GM04503 (cell line): Measurements from ENCODE around the gene FAM181A.

Experiments used
- DNase-seq: peaks from one replicate; pipeline ENCODE4 v3.0.0-alpha.2; 2012; ENCODE audit warnings: low read depth

Gene FAM181A

DNA sequence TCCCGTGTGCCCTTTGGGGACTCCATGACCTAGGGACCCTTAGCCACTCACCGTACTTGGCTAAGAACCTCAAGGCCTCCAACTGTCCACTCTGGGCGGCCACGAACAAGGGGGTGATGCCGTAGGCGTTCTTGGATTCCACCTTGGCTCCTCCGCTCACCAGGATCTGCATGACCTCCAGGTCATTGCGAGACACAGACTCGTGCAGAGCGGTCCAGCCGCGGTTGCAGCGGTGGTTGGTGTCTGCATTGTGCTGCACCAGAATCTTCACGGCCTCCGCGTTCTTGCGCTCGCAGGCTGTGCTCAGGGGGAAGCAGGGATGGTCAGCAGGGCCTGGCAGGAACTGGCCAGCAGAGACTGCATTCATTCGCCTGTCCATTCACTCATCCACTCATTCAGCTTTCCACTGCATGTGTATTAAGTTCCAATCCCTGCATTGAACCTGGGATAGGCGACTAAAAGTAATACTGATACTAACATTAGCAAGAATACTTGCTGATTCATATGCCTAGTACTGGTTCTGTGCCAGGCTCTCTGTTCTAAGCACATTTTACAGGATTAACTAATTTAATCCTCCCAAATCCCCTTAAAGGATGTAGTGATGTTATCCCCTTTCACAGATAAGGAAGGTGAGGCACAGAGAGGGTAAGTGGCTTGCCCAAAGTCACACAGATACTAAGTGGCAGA is 23.9 kb downstream of the FAM181A start:
- no peak for DNase-seq

DNA sequence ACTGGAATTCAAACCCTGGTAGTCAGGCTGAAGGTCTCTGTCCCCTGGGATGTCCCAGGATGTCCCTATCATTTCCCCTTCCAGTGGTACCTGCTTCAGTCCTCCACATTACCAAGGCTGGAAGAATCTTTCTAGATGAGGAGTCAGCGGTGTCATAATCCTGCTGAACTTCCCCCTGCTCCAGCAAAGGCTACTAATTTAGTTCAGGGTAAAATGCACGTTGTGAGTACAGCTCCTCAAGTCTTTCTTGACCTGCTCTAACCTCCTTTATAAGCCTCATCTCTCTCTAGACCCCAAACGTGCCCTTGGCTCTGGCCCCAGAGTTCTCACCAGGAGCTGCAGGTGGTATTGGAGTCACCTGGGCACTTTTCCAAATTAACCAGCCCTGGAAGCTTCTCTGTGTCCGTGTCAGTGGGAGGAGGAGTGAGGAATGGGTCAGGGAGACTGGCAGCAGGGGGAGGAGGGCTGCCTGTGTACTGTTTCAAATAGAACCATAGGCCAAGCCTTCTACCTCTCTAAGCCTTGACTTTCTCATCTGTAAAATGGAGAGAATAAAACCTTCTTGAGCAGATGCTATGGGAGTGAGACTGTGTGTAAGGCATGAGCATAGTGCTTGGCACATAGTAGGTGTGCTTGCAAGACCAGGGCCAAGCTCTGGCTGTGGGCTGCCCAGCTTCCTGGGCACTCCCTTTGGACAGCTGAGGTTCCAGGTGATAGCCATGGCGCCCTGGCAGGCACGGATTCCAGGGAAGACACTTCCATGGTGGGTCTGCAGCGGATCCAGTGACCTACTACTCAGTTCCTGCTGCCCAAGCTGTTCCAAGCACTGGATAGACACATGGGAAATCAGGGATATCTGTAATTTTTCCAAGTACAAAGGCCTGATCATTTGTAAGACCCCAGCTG is 24.7 kb downstream of the FAM181A start:
- no peak for DNase-seq

DNA sequence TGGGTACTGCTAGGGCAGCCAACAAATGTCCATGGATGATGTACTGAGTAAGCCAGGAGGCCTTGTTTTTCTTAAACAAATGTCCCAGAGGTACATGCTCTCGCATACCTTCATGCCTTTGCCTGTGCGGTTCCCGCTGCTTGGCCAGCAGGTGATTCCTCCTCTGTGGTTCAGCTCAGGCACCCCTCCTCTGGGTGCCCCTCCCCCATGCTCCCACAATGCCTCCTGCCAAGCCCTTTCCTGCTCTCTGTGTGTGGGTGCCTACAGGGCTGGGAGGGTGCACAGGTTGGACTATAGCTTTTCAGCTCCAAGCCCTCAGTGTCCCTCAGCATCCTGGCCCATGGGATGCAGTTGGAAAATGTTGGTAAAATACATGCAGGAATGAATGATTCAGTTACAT is 25.7 kb downstream of the FAM181A start:
- no peak for DNase-seq

DNA sequence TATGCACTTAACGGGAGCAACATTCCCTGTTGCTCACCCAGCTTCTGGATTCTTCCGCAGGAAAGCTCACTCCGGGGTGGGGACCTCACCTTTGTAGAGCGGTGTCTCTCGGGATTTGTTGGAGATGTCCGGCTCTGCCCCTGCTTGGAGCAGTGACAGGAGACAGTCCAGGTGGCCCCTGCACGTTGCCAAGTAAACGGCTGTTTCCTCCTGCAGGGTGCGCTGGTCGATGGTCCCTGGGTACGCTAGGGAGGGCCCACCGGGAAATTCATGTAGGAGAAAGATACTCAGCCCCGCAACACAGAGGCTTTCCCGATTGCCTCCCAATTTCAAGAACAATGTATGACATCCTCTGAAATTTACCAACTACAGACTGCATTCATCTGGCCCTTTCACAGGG is 26.1 kb downstream of the FAM181A start:
- DNase-seq, result no peak

DNA sequence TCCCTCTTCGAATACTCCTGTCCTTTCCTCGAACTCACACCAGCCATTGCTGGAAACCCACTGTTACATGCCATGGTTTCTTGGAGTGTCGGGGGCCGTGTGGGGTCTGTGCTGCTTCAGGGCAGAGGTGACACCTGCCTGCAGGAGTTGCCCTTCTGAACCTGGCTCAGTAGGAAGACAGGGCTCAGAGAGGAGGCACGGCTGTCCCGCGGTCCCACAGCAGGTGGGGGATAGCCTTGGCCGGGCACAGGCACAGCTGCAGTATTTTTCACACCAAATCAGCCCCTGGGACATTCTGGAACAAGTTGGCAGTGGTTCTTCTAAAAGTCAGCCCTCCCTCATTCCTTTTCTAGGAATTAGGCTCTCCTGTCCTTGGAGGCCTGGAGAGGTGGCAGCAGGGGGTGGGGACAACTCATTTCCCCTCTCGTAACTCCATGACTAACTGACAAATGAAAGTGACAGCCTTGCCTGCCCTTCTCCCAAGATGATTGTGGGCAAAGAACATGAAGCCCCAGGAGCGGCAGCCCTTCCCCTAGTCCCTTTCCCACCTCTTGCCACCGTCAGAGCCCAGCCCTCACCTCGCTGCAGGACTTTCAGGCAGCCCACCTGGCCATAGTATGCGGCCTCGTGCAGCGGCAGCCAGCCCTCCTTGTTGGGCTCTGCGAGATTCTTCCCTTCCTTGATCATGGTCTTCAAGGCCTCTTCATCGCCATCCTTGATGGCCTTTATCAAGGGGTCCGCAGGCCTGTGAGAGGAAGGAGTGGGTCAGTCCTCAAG is 26.8 kb downstream of the FAM181A start:
- no peak for DNase-seq

DNA sequence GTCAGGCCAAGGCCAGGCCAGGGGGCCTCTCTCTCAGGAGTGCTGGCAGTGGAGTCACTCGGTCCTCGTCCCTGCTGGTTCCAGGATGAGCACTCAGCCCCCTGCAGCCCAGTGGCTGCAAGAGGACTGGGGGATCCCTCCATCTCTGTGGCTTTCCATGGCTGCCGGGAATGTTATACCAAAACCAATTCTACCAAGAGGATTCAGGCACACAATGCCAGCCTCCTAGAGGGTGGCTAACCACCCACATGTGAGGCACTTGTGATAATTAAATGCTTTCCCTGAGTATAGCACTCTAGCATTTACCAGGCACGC is 27.3 kb downstream of the FAM181A start:
- no peak for DNase-seq

DNA sequence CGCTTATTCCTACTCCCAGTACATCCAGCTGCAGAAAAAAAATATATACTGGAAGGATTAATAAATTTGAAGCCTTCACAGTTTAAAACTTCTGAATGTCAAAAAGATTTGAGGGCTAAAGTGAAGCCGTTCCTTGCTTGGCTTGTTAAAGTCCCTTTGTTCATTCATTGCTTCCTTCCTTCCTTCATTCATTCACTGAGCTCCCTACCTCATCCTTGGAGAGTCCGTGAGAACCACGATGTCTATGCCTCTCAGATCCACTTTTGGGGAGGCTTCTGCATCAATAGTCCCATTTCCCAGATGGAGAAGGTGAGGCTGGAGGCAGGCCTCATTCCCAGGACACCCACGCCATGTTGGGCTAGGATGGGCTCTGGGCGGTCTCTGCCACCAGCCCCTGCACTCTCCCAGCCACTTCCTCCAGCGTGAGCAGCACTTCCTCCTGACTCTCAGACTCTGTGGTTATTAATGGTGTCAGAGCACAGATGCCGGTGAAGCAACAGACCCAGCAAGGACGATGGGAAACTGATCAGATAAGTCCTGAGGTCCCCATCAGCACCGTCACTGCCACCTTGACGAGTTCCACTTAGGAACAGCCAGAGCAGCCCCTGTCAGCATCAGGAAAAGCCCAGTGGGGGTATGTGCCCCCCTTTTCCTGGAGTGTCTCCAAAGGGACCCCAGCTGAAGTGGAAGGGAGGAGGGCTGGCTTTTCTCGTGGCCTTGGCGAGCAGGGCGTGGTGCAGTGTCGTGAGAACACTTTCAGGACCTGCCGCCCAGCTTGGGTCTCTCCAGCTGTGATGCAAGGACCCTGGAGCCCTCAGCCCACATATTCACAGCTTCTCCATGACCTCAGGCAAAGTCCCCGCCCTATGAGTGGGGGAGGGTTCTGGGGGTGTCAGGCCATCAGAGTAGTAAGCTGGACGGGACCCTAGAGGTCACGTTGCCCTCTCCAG is 28.0 kb downstream of the FAM181A start:
- no peak for DNase-seq

DNA sequence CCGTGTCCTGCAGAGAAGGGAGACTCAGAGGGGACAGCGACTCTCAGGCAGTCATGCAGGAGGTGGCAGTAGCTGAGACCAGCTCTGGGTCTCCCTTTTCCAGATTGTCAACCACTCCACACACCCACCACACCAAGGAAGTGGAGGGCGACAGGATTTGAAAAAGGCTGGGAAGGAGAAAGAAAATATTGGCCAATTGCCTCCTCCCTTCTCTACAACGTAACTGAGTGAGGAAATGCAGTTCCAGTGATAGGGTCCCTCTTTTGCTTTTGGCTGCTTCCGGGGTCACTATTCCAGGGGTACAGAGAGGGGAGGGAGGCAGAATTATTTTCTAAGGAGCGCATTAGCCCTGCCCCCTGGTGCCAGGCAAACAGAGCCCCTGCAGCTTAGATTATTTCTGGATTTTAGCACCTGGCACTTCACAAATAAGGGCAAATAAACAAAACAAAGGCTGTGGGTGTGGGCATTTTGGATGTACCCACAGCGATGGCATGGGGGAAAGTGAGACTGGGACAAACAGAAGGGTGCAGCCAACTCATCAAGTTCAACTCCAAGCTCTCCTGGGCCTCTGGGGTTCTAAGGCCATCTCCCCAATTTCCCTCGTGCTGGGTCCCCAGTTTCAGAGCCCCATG is 28.8 kb downstream of the FAM181A start:
- no peak for DNase-seq

DNA sequence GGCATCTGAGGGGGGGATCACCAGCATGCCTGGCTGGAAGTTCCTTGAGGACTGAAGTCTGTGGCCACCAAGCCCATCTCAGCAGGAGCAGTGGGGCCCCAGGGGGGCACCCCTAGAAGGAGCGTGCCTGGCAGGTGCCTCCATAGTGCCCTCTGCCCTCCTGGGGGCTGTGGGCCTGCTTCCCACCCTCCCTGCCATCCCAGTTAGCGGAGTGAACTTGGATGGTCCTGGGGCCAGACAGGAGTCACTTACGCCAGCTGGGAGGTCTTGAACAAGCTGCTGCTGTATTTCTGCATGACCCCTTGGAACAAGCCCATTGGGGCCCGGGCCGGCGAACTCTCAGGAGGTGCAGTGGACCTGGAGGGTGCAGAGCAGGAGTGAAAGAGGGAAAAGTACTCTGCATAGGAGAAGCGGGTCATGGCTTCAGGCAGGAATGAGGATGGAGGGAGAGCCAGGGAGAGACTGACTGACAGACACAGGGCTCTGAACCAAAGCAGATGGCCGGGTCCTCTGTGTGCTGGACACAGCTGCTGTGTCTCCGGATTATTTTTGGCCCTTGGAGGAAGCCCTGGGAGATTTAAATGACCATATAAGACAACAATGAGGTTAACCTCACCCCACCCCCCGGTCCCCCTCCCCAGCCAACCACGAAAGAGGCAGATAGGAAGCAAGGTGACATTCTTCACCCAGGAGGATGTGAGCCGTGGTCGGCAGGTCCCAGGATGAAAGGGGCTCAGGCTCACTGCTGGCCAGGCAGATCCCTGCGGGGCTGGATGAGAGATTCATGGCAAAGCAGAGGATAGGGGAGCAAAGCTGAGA is 29.6 kb downstream of the FAM181A start:
- no peak for DNase-seq

DNA sequence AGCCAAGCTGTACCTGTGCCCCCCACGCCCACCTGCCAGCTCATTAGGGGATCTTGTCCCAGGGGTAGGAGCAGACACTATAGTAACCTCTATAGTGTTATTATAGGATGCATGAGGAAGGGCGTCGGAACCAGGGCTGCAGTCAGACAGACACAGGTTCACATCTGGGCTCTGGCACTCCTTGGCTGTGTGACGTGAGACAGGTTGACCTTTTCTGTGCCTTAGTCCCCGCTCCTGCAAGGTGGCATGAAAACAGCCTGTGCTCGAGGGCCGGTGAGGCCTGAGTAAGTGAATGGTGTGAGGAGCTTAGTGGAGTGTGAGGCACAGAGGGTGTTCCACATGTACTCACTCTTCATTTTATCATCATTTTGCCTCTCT is 30.2 kb downstream of the FAM181A start:
- no peak for DNase-seq

DNA sequence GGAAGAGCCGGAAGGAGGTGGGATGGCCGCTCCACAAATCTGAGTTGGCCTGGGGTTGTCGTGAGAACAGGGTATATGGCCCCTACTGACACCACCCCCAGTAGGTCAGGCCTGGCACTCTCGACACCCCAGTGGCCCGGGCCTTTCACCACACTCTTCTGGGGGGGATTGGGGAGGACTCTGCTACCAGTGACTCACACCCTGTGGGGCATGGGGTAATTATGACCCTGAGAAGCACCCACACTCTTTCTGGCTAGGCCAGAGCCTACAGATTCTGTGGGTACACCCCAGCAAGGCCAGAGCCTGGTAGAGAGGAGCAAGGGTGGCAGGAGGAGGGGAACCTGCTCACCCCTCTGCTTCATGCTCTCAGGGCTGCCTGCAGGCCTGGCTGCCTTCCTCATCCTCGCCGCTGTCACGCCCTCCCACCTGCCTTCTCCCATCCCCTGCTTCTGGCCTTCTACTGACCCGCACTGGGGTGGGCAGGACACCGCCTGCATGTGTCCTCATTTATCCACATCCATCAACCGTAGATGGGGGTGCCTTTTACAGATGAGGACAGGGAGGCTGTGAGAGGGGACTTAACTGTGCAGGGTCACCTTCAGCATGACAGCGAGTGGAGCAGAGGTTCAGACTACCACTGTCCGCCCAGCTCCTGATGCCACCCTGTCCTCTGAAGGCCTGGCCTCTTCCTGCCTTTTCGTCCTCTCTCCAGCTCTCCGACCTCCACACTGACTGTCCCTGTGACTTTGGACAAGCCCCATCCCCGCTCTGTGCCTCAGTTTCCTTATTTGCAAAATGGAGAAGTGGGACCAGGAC is 30.8 kb downstream of the FAM181A start:
- DNase-seq, result no peak

DNA sequence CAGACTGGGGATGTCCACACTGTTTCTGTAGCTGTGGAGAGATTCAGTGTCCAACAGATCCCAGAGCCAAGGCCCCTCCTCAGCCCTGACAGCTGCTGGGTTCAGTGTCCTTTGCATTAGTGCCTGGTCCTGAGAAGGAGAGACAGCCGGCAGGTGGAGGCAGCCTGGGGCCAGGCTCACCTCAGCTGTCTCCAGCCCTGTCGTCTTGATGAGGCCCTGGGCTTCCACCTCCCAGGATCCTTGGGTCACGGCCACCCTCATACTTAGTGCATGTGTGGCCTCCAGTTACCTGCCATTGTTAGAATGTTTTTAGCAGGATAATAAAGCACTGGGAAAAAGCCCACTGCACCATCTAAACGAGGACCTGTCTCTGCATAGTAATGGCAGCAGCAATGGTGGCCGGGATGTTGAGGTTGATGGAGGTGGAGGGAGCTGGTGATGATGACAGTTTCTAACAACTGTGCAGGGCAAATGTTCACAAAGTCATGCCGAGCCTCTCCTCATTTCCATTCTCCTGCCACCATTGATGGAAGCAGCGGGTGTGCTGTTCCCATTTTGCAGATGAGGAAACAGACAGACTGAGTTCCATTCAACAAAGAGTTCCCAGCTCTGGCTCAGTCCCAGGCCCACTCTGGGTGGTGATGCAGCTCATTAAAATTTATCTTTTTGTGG is 31.6 kb downstream of the FAM181A start:
- DNase-seq, result no peak

DNA sequence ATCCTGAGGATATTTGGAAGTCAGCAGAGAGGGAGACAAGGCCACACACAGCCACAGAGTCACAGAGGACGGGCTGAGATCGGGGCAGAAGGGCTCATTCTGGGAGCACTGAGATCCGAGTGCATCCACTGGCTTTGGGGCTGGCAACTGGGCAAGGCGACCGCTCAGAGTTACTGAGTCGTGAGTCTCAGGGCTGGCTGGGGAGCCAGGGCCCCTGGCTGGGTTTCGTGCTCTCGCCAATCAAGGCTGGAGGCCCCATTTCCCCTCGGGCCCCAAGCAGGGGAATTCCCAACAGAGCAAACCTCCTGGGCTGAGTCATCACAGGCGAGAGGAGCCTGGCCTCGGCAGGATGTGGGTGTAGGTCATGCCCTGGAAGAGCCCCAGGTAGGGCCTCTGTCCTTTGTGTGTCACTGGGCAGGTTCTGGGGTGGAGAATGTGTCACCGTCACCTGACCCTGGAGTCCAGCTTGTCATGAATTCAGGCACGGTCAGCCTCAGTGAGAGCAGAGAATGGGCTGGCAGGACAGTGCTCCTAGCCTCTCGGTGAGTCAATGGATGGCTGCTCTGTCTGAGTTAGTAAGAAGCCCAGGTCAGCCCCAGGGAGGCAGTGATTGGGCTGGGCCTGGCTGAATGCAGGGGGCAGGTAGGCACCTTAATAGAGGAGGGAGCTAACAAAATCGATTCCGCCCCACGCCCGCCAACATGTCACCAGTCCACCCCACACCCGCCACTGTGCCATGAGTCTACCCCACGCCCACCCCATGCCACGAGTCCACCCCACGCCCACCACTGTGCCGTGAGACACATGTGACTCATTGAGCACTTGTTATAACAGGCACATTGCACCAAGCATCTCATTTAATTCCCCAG is 32.3 kb downstream of the FAM181A start:
- peak; percentile 68 for DNase-seq

DNA sequence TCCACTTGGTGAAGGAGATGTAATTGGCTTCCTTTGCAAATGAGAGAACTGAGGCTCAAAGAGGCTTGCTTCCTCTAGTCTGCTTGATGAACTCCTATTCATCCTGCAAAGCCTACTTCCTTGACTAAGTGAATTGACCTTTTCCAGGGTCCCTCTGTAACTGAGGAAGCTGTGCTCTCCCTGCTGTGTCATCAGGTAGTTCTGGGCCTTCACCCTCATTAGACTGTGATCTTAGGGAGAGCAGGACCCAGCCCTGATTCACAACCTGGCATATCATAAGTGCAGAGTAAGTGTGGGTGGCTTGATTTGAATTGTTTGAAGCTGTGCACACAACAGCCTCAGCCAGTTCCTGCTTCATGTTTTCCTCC is 32.9 kb downstream of the FAM181A start:
- no peak for DNase-seq

DNA sequence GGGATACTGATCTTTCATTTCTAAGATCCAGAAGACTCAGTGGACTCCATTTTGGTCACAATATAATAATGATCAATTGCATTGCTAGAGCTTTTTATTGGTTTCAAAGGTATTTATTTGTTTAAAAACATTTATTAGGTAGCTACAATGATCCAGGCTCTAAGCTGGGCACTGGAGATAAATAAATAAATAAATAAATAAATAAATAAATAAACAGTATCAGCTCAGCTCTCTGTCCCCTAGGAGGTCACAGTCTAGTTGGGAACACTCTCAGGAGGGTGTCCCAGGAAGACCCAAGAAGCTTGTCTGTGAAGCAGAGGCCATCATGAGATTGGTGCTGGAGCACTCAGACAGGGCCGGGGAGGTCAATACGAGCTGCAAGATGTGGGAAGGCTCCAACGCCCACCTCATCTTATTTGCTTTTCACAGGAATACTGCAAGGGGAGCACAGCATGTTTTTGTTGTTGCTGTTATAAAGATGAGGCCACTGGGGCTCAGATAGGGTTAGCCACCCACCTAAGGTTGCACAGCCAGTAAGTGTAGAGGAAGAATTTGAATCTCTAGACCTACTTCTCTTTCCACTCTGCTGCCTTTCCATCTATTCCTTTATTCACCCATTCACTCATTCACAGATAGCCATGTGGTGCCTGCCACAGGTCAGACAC is 33.8 kb downstream of the FAM181A start:
- DNase-seq, result no peak

DNA sequence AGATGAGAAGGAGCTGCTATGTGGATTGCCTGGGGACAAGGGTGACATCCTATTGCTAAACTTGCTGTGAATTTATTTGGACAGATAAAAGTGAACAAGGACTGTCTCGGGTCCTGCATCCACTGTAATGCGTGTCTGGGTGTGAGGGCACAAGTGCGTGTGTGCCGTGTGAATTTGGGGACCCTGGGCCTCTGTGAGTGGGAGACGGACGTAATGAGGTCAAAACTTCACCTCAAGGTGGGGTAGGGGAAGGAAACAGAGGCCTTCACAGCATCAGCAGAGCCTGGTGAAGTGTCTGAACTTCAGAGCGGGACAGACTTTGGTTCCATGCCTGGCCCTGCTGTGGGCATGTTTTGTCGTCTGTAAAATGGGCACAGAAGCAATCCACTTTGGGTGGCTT is 34.5 kb downstream of the FAM181A start:
- no peak for DNase-seq
